HG03159 (cell line): ENCODE data around the gene DNAAF6.

ENCODE experiments used
- ATAC-seq: cut with Tn5 transposase; IDR thresholded peaks from one replicate; pipeline ENCODE4 v1.9.1; 2021; ENCODE audit warnings: mild to moderate bottlenecking, moderate library complexity; ENCODE audit not compliant: unreplicated experiment

DNAAF6 gene

GRCh38 chrX:107290019-107290418 is 83.6 kb downstream of the DNAAF6 start:
- ATAC-seq = no peak

GRCh38 chrX:107293056-107293455 is 86.6 kb downstream of the DNAAF6 start:
- ATAC-seq = no peak
